ENCODE measurements around the gene ATOSB.

- TF ChIP-seq POLR2A (IDR thresholded peaks at IDR 0.05) (peak in 2 of 4 donors; percentile 79 to 81), CTCF (IDR thresholded peaks at IDR 0.05) (no peak)
Observed at GRCh38 chr9:35072461-35073278, 43.0 kb downstream of the ATOSB start, which contains the start of gene VCP.

All from stomach (tissue), 4 donors.